ENCODE results near the gene BAHCC1.

The BAHCC1 gene

GRCh38 chr17:81449351-81449750 is 54.1 kb downstream of the BAHCC1 start:
- Histone ChIP-seq H3K9me3 (ENCODE audit: control insufficient read depth, insufficient read depth, low read length) (no peaks in the 10 kb centered on the region), H3K27ac (ENCODE audit: low read depth, low read length) (no peak overlapping the region)

GRCh38 chr17:81451823-81452222 is 56.6 kb downstream of the BAHCC1 start:
- H3K79me2 ChIP-seq (ENCODE audit: control insufficient read depth, low read length), result no peaks in the 10 kb centered on the region
- peaks cover 13% of the 10 kb centered on the region for H3K4me1 ChIP-seq (ENCODE audit: control insufficient read depth, low read length)
- H3K27ac ChIP-seq (ENCODE audit: low read depth, low read length), result no peak overlapping the region
- H3K4me3 ChIP-seq (ENCODE audit: low read length), result no peak overlapping the region
- TF ChIP-seq CTCF (IDR thresholded peaks at IDR 0.05; ENCODE audit: low read depth, low read length, poor library complexity, severe bottlenecking) (no peak), EZH2phosphoT487 (IDR thresholded peaks at IDR 0.05; ENCODE audit: borderline replicate concordance, low read length) (no peak)
- no peaks in the 10 kb centered on the region for H4K20me1 ChIP-seq (ENCODE audit: control insufficient read depth, insufficient read depth, low read depth, low read length)
- H3K4me2 ChIP-seq (ENCODE audit: low read length), result no peak overlapping the region
- H3K27me3 ChIP-seq (ENCODE audit: control insufficient read depth, low read length), result peaks cover 8% of the 10 kb centered on the region
- no peaks in the 10 kb centered on the region for H3K9me2 ChIP-seq (replicated peaks; ENCODE audit: control insufficient read depth, low read length)
- H3K36me3 ChIP-seq (ENCODE audit: control insufficient read depth, low read length), result no peaks in the 10 kb centered on the region
- no peaks in the 10 kb centered on the region for H3F3A ChIP-seq (ENCODE audit: control insufficient read depth, insufficient read depth)
- no peaks in the 10 kb centered on the region for H3K9me3 ChIP-seq (ENCODE audit: control insufficient read depth, insufficient read depth, low read length)

More at GRCh38 chr17:81449351-81449750, 54.1 kb downstream of the BAHCC1 start:
- H3K9me2 ChIP-seq (replicated peaks; ENCODE audit: control insufficient read depth, low read length), result no peaks in the 10 kb centered on the region
- H3K4me1 ChIP-seq (ENCODE audit: control insufficient read depth, low read length), result peaks cover 13% of the 10 kb centered on the region
- H4K20me1 ChIP-seq (ENCODE audit: control insufficient read depth, insufficient read depth, low read depth, low read length), result no peaks in the 10 kb centered on the region
- TF ChIP-seq EZH2phosphoT487 (IDR thresholded peaks at IDR 0.05; ENCODE audit: borderline replicate concordance, low read length) (no peak), CTCF (IDR thresholded peaks at IDR 0.05; ENCODE audit: low read depth, low read length, poor library complexity, severe bottlenecking) (no peak)
- H3K27me3 ChIP-seq (ENCODE audit: control insufficient read depth, low read length), result peaks cover 8% of the 10 kb centered on the region
- H3K4me3 ChIP-seq (ENCODE audit: low read length), result no peak overlapping the region
- no peaks in the 10 kb centered on the region for H3K36me3 ChIP-seq (ENCODE audit: control insufficient read depth, low read length)
- H3F3A ChIP-seq (ENCODE audit: control insufficient read depth, insufficient read depth), result no peaks in the 10 kb centered on the region
- H3K79me2 ChIP-seq (ENCODE audit: control insufficient read depth, low read length), result no peaks in the 10 kb centered on the region
- H3K4me2 ChIP-seq (ENCODE audit: low read length), result no peak overlapping the region

GRCh38 chr17:81452551-81452950 is 57.3 kb downstream of the BAHCC1 start:
- TF ChIP-seq CTCF (IDR thresholded peaks at IDR 0.05; ENCODE audit: low read depth, low read length, poor library complexity, severe bottlenecking), result no peak
- no peak for TF ChIP-seq EZH2phosphoT487 (IDR thresholded peaks at IDR 0.05; ENCODE audit: borderline replicate concordance, low read length)
- Histone ChIP-seq H3K27me3 (ENCODE audit: control insufficient read depth, low read length) (peaks cover 8% of the 10 kb centered on the region), H3F3A (ENCODE audit: control insufficient read depth, insufficient read depth) (no peaks in the 10 kb centered on the region), H3K4me2 (ENCODE audit: low read length) (no peak overlapping the region), H3K9me2 (replicated peaks; ENCODE audit: control insufficient read depth, low read length) (no peaks in the 10 kb centered on the region), H3K27ac (ENCODE audit: low read depth, low read length) (no peak overlapping the region), H3K9me3 (ENCODE audit: control insufficient read depth, insufficient read depth, low read length) (no peaks in the 10 kb centered on the region; the same call in 1 of the 2 replicates), H4K20me1 (ENCODE audit: control insufficient read depth, insufficient read depth, low read depth, low read length) (no peaks in the 10 kb centered on the region), H3K4me1 (ENCODE audit: control insufficient read depth, low read length) (peaks cover 13% of the 10 kb centered on the region), H3K79me2 (ENCODE audit: control insufficient read depth, low read length) (no peaks in the 10 kb centered on the region), H3K36me3 (ENCODE audit: control insufficient read depth, low read length) (no peaks in the 10 kb centered on the region), H3K4me3 (ENCODE audit: low read length) (no peak overlapping the region)
